ENCODE data around the gene EXOC2. TPM values are rescaled to one million over a fixed set of nuclear protein-coding genes. Genes with fewer than 3 reads are reported as not detected.

The EXOC2 gene
- total RNA-seq, 1 experiment from 2014 or later, result 45.7 TPM

GRCh38 chr6:445571-446417, 247.1 kb downstream of the EXOC2 start:
- no peaks in the 10 kb centered on the region for H3K4me1 Mint-ChIP-seq
- H3K36me3 Mint-ChIP-seq, result peaks cover 21% of the 10 kb centered on the region
- H3K27me3 Mint-ChIP-seq (ENCODE audit: low read depth), result peaks cover 3% of the 10 kb centered on the region; the same call in 1 of the 2 replicates
- H3K27ac Mint-ChIP-seq, result no peak overlapping the region
- DNase-seq (ENCODE audit: low spot score), result no peak
- no peak for ATAC-seq
- H3K9me3 Mint-ChIP-seq, result peaks cover 20% of the 10 kb centered on the region
- TF ChIP-seq PREB (CRISPR knock-in tag; IDR thresholded peaks at IDR 0.05; ENCODE audit: borderline replicate concordance), result no peak
- no peak for TF ChIP-seq ZNF512 (CRISPR knock-in tag; IDR thresholded peaks at IDR 0.05; ENCODE audit: borderline replicate concordance)
- TF ChIP-seq GABPB1 (CRISPR knock-in tag; IDR thresholded peaks at IDR 0.05), result no peak
- no peak for TF ChIP-seq ZNF416 (CRISPR knock-in tag; IDR thresholded peaks at IDR 0.05)
- TF ChIP-seq MLX (CRISPR knock-in tag; IDR thresholded peaks at IDR 0.05), result no peak
- TF ChIP-seq E2F4 (CRISPR knock-in tag; IDR thresholded peaks at IDR 0.05; ENCODE audit: borderline replicate concordance, low read depth), result no peak
- no peak for TF ChIP-seq SMAD4 (CRISPR knock-in tag; IDR thresholded peaks at IDR 0.05)
- no peak for TF ChIP-seq OVOL2 (CRISPR knock-in tag; IDR thresholded peaks at IDR 0.05; ENCODE audit: borderline replicate concordance)
- TF ChIP-seq SMAD3 (CRISPR knock-in tag; IDR thresholded peaks at IDR 0.05; ENCODE audit: borderline replicate concordance), result no peak
- TF ChIP-seq ZNF425 (CRISPR knock-in tag; conservative IDR thresholded peaks at IDR 0.05), result no peak
- no peak for TF ChIP-seq ARID4B (CRISPR knock-in tag; IDR thresholded peaks at IDR 0.05; ENCODE audit: borderline replicate concordance)
- no peak for TF ChIP-seq SOX15 (CRISPR knock-in tag; IDR thresholded peaks at IDR 0.05)
- no peak for TF ChIP-seq MYBL2 (CRISPR knock-in tag; IDR thresholded peaks at IDR 0.05)
- no peak for TF ChIP-seq JUN (CRISPR knock-in tag; IDR thresholded peaks at IDR 0.05)
- no peak for TF ChIP-seq E2F5 (CRISPR knock-in tag; IDR thresholded peaks at IDR 0.05)
- no peak for TF ChIP-seq GTF2I (CRISPR knock-in tag; conservative IDR thresholded peaks at IDR 0.05)
- no peak for TF ChIP-seq HMGXB4 (CRISPR knock-in tag; IDR thresholded peaks at IDR 0.05)
- CTCF ChIA-PET, result interaction anchor here (1.0 kb wide), 1 partner anchor 264 kb away, joined by 4 read pairs; no protein-coding TSS in a partner anchor
- H3K4me3 Mint-ChIP-seq, result no peak overlapping the region
- POLR2A ChIA-PET, result no interaction called here

All from WTC11 (cell line).